Measurements from ENCODE around the gene MGAT4B.

Gene MGAT4B

GRCh38 chr5:179805529-179806249 lies 977 bp downstream of the MGAT4B start:
- DNase-seq, result peak; percentile 60

DNA sequence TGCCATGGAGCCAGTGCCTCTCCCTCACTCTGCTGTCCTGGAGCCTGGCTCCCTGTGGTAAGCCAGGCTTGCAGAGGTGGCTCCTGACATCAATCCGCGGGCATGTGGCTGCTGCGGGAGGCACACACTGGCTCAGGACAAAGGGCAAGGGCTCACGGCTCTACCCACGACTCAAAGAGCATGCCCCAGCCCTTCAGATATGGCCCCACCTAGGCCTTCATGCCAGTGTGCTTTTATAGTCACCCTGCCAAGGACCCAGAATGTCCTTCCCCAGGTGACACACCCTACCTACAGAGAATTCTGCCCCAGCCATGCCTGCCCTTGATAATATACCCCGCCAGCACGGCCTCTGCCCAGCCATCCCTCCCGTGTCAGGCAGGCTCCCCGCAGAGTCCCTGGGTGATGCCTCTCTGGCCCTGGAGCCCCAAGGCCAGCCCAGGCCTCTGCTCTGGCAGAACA lies 1.6 kb downstream of the MGAT4B start:
- DNase-seq, result no peak

GRCh38 chr5:179804555-179804947 lies 2.1 kb downstream of the MGAT4B start:
- DNase-seq, result no peak

DNA sequence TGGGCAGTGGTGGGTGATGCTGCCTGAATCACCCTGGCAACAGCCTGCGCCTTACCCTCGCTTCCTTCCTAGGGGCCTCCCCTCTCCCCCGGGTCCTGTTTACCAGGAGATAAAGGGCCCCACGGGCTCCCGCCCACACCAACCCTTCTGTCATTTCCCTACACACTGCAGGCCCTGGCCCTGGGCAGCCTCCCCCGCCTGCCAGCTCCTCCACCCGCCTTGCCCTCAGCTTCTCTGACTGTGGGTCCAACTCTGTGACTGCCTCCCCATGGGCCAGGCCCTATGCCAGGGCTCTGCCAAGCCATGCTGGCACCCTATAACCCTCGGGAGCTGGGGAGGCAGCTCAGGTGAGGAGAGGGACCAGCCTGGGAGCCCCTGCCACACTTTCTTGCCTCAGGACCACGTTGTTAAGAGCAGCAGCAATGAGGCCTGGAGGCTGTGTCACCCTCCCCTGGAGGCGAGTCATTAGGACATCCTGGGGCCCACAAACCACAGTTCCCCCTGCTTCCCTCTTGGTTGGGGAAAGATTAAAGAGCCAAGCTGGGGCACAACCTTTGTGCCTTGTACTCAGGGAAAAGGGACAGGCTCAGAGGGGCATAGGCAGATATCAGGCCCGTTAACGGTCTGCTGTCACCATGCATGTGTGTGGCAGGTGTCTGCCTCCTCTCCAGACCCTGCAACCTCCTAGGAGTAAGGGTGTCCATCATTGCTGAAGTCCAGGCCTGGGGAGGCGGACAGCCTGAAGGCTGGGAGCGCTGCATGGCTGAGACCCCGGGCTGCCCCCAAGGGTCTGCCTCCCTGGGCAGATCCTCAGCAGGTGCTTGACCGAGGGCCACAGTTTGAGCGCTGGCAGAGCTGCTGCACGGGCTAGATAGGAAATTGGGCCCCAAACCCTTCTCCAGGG lies 2.8 kb downstream of the MGAT4B start:
- peak; percentile 57 for DNase-seq

- no peak for DNase-seq
Observed at GRCh38 chr5:179802950-179803562, 3.6 kb downstream of the MGAT4B start.

GRCh38 chr5:179802207-179802883 lies 4.3 kb downstream of the MGAT4B start:
- no peak for DNase-seq

DNA sequence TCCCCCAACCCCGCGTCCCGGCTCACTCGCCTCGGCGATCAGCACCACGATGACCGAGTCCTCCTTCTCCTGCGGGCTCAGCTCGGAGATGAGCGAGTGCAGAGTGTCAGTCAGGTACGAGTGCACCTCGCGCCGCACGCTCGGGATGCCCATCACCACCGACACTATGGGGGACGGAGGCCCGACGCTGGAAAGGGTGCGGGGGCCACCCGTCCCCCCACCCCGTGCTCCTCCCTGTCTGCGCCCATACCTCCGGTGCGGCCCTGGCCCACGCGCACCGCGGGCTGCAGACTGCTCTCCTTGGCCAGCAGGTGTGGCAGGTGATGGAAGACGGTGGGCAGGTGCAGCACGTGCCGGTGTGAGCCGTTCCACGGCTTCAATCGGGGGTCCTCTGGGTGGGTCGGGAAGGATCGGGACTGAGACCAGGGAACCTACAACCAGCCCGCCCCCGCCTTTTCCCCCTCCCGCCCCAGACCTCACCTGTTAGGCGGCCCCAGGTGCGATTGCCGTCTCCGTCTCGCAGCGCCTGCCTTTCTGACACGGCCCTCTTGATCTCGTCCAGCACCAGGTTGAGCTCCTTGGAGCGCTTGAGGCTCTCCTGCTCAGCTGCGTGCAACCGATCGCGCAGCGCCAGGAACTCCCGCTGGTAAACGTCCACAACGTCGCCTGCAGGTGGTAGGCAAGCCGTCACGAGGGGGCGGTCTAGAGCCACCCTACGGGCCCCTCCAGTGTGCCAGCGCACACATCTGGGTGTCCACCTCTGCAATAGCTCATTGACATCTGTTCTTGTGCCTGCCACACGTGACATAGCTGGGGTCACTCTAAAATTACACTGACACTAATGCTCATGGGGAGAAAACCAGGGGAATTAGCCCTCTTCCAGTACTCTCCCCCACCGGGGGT lies 5.1 kb downstream of the MGAT4B start:
- DNase-seq, result no peak

DNA sequence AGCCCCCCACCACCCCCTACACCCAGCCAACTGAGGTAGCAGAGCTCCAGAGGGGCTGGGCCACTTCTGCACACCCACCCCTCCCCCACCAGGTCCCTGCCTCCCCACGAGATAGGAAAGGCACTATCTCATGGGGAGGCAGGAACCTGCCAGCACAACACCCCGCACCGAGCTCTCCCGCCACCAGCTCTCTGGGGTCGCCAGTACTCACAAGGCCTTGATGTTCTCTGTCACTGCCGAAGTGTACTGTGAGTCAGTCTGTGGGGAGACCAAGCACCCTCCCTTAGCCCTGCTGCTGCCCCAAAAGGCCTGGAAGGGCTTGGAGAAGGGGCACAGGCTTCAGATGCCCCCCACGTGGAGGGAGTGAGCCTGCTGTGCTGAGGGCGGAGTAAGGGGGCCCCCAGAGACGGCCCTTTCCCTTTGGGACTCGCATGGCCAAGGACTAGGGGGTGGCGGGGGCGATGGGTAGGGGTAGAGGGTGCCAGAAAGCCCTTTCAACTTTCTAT lies 5.9 kb downstream of the MGAT4B start:
- DNase-seq, result no peak

DNA sequence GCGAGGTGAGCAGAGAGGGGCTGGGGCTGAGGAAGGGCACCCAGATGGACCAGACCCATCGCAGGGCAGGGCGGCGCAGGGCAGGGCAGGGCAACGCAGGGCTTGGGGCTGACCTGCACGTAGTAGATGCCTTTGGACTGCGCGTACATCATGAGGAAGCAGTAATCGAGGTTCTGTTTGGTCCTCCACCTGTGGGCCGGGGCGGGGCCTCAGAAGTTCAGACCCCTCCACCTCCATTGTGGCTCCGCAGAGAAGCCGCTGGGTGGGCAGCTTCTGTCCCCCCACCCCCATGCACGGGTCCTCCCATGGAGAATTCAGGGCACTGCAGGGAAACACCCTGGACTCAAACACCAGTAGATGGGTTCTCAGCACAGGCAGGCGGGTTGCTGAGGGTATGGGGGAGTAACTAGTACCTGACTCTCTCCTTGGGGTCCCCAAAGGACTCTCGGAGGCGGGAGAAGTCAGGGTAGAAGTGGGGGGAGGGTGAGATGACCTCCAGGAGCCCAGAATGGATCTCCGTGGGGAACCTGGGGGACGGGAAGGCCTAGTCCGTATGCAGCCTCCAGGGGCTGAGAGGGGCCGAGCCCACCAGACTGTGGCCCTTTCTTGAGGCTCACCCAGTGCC lies 6.5 kb downstream of the MGAT4B start:
- DNase-seq, result no peak

DNA sequence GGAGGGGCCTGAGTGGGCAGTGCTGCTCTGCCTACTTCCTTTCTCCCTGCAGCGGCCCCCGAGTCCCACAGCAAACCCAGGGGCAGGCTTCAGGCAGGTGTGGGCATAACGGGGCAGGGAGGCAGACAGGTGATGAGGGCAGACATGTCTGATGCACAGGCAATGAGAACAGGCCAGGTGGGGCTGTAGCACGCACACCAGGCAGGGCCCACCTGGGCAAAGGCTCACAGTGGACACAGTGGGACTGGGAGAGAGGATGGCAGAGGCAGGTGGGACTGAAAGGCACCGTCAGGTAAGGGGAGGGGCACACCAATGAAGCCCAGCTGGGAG lies 7.1 kb downstream of the MGAT4B start:
- DNase-seq, result no peak

- DNase-seq, result no peak
Observed at GRCh38 chr5:179798771-179799643, 7.7 kb downstream of the MGAT4B start.

DNA sequence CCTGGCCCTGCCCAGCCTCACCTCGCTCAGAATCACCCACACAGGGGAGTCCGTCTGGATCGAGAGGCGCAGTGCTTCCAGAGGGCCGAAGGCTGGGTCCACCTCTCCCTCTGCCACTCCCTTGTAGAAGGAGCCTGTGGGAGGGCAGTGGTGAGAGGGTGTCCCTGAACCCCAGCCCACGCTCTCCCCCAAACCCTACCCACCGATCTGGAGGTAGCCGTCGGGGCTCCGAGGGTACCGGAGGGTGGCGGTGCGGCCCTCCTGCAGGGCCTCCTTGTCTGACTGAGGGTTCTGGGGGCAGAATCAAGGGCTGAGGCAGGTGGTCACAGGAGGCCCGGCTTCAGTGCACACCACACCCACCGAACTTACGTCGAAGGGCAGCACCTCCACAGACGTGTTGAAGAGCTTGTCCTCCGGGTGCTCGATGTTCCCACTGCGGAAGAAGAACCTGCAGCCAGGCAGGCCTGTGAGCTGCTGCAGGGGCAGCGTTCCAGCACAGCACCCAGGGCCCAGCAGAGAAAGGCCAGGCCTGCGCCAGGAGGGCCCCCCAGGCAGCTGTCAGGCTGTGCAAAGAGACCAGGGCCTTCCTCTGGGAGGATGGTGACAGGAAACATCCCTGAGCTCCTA lies 8.4 kb downstream of the MGAT4B start:
- no peak for DNase-seq

DNA sequence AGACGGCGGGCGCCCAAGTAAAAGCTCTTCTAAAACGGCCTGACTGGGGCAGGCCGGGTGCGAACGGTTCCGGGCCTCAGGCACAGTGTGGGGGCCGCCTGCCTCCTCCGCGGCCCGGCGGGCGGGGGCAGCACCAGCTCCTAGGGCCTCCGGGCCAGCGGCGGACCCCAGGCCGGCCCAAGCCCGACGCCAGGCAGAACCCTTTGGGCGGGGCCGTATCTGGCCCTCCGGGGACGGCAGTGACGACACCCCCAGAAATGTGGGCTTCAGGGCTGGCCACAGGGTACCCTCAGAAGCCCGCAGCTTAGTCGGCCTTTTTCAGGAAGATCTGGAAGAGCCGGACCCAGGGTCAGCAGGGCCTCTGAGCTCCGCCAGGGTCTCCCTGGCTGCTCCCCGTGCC lies 8.9 kb downstream of the MGAT4B start:
- no peak for DNase-seq

- DNase-seq, result no peak
Observed at GRCh38 chr5:179796877-179797608, 9.6 kb downstream of the MGAT4B start.

DNA sequence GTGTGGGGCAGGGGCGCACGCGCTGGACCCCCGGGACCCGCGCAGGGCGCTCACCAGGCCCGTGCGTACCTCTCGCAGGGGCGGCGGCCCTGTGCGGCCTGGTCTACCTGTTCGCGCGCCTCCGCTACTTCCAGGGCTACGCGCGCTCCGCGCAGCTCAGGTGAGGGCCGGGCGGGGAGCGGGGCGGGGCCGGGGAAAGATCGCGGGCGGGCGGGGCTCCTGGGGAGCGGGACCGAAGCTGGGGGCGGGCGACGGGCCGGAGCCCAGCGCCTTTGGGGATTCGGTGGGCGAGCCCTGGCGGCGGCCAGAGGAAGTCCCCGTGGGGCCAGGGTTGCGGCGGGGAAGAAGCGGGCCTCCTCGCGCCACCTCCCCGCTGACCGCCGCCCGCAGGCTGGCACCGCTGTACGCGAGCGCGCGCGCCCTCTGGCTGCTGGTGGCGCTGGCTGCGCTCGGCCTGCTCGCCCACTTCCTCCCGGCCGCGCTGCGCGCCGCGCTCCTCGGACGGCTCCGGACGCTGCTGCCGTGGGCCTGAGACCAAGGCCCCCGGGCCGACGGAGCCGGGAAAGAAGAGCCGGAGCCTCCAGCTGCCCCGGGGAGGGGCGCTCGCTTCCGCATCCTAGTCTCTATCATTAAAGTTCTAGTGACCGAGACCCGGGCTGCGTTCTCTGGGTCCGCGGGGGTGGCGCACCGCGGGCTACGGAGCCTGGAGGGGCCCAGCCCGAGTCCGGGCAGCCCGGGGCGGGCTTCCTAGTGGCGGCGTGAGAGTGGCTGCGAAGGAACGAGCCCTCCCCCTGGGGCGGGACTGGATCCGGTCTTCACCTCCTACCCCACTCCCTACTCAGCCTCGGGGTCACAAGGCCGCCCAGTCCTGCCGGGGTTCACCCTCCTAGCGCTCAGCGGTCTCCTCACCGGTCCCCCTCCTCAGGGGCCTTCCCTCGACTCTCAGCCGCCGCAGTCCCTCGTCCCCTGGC lies 10.5 kb downstream of the MGAT4B start:
- DNase-seq, result peak; percentile 85

- peak; percentile 11 for DNase-seq
Observed at GRCh38 chr5:179795049-179795862, 11.4 kb downstream of the MGAT4B start.

DNA sequence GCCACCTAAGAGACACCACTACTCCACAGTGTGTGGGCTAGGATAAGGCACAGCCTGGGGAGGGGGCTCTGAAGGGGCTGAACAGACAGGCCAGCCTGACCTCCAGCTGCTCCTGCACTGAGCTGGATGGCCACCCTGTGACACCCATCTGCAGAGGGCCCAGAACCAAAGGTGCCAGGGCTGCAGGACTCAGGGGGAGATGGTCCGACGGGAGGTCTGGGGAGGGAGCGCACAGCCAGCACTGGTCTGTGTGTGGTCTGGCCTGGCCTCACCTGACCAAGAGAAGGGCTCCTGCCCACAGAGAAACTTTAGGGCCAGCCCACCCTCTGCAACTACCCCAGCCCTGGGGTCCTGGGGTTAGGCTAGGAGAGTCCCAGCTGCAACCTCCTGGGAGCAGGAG lies 12.1 kb downstream of the MGAT4B start:
- no peak for DNase-seq

All from EL (cell line).